ENCODE data around the gene HDAC2.
"Not testable (repeated sequence)": the region's sequence is repeated elsewhere in the genome, so short reads cannot be mapped to it uniquely, and the experiment has no call there.

HDAC2 gene

DNA sequence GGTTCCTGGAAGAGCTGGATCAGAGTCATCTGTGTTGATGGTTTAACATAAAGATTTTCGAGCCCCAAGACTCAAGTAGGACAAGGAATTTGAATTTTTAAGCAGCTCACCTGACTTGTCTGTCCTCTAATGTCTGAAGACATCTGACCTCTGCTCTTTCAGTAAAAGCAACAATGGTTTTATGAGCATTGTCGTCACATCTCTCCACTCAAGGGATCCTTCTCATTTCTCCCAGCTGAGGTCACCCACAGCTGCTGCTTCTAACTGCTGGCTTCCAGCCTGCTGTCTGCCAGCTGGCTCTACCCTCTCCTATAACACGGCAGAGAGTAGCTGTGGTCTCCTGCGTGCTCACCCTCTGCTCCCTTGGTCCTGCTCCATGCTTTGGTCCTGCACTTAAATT lies 24.7 kb upstream of the HDAC2 start:
- Mint-ChIP-seq H3K27ac (no peak overlapping the region), H3K36me3 (ENCODE audit: insufficient read depth) (no peaks in the 10 kb centered on the region), H3K4me1 (ENCODE audit: low read depth in 2 of 2) (no peaks in the 10 kb centered on the region), H3K9me3 (no peaks in the 10 kb centered on the region), H3K27me3 (peaks cover 20 to 58% of the 10 kb centered on the region in 2 donors), H3K4me3 (no peak overlapping the region)
- ATAC-seq (replicated peaks) = no peak
- no peak for DNase-seq

DNA sequence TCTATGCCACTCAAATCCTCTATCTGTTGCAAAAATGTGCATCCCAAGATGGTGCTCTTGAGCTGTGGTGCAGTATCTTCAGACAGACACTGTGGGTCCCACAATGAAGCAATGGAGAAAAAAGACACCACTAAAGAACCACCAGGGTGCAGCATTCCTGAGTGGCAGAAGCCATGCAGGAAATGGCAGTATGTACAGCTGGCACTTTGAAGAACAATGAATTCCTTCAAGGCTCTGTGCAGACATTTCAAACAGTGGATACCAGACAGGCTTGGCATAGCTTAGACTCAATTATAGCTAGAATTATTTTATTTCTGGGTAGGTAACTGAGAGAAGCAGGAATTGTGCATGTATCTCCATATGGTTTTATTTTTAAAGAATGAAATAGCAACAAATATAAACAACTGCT lies 24.0 kb upstream of the HDAC2 start:
- DNase-seq (no peak), ATAC-seq (replicated peaks) (peak; percentile 77)
- no peaks in the 10 kb centered on the region for H3K9me3 Mint-ChIP-seq
- peaks cover 20 to 65% of the 10 kb centered on the region in 2 donors for H3K27me3 Mint-ChIP-seq
- no peak overlapping the region for H3K4me3 Mint-ChIP-seq
- H3K36me3 Mint-ChIP-seq (ENCODE audit: insufficient read depth) = no peaks in the 10 kb centered on the region
- H3K27ac Mint-ChIP-seq = no peak overlapping the region
- no peaks in the 10 kb centered on the region for H3K4me1 Mint-ChIP-seq (ENCODE audit: low read depth in 2 of 2)

DNA sequence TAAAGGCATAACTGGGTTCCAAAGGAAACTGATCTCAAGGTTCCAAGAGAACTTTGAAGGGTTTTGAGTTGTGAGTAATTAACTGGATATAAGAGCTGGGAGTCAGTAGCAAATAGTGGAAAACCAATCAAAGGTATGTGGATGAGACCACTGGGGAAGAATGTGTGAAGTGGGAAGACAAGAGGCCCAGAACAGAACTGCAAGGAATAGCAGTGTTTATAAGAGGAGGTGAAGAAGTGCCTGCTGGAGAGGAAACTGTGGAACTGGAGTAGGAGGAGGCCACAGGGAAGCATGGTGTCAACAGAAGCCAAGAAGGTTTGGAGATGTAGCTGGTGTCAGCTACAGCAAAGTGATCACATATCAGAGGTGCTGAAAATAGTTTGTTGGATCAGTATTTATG lies 18.7 kb upstream of the HDAC2 start:
- Mint-ChIP-seq H3K27ac (no peak overlapping the region), H3K27me3 (peaks cover 12 to 42% of the 10 kb centered on the region in 2 donors), H3K4me3 (no peak overlapping the region), H3K9me3 (no peaks in the 10 kb centered on the region), H3K36me3 (ENCODE audit: insufficient read depth) (no peaks in the 10 kb centered on the region), H3K4me1 (ENCODE audit: low read depth in 2 of 2) (no peaks in the 10 kb centered on the region)
- no peak for ATAC-seq (replicated peaks)
- DNase-seq = no peak

DNA sequence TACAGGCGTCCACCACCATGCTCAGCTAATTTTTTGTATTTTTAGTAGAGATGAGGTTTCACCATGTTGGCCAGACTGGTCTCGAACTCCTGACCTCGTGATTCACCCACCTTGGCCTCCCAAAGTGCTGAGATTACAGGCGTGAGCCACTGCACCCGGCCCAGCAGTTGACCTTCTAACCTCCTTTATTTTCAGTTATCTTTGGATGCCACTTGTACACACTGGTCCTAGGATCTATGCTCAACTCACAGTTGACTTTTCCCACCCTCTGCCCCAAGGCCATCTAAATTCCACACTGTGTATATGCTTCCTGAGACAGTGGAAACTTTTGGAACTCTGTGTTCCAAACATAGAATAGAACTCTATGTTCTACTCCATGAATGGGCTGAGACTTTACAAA lies 11.7 kb upstream of the HDAC2 start:
- H3K36me3 Mint-ChIP-seq (ENCODE audit: insufficient read depth); H3K4me3 Mint-ChIP-seq; DNase-seq; H3K27me3 Mint-ChIP-seq; ATAC-seq (replicated peaks); H3K9me3 Mint-ChIP-seq; H3K27ac Mint-ChIP-seq; H3K4me1 Mint-ChIP-seq (ENCODE audit: low read depth in 2 of 2): not testable (repeated sequence)

DNA sequence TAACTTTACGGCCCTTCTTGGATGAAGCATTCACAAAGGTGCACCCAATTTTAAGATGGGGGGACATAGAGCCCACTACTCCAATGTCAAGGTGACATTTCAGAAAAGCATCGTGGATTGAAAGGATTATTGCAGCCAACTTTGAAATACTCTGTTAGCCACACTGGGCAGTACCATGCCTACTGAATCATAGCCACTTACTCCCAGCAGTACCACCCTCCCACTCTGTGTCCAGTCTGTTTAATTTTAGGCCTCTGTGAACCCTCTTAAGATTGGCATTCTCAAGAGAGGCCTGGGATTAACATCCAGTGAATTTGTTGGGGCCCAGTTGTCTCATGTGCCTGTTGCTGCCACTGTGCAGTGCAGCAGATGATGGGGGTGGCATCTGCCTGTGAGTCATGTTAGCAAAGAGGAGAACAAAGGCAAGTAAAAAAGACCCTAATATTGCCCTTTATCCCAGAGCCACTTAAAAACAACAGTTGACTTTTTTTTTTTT lies 11.2 kb upstream of the HDAC2 start:
- ATAC-seq (replicated peaks) (no peak), DNase-seq (no peak)
- no peaks in the 10 kb centered on the region for H3K27me3 Mint-ChIP-seq
- no peaks in the 10 kb centered on the region for H3K4me1 Mint-ChIP-seq (ENCODE audit: low read depth in 2 of 2)
- no peak overlapping the region for H3K27ac Mint-ChIP-seq
- H3K4me3 Mint-ChIP-seq = no peak overlapping the region
- no peaks in the 10 kb centered on the region for H3K9me3 Mint-ChIP-seq
- no peaks in the 10 kb centered on the region for H3K36me3 Mint-ChIP-seq (ENCODE audit: insufficient read depth)

DNA sequence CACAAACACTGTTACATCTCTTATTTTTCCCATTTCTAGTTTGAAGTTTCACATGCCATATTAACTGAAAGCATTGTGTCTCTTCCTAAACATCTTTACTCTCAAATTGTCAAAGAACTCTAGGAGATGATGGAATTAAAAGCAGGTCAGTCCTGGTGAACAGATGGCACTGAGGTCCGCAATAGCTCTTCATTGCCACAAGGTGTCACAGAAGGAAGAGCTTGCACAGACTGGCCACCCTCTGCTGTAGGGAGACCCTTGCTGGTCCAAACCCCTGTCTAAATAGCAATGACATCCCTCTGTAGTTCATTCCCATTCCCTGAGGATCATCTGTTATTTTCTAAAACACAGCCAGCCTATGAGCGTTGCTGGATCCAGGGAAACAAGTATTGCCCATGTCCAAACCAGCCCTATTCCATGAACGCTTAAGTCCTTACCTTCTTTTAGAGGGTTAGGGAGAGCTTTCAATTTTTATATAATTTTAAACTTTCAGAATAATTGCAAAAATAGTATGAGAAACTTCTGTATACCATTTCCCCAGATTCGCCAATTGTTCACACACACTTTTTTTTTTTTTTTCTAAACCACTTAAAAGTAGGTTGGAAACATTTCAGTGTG lies 10.1 kb upstream of the HDAC2 start:
- H3K9me3 Mint-ChIP-seq = no peaks in the 10 kb centered on the region
- H3K27ac Mint-ChIP-seq = no peak overlapping the region
- DNase-seq (no peak), ATAC-seq (replicated peaks) (peak; percentile 46)
- no peaks in the 10 kb centered on the region for H3K27me3 Mint-ChIP-seq
- no peak overlapping the region for H3K4me3 Mint-ChIP-seq
- no peaks in the 10 kb centered on the region for H3K4me1 Mint-ChIP-seq (ENCODE audit: low read depth in 2 of 2)
- no peaks in the 10 kb centered on the region for H3K36me3 Mint-ChIP-seq (ENCODE audit: insufficient read depth)

DNA sequence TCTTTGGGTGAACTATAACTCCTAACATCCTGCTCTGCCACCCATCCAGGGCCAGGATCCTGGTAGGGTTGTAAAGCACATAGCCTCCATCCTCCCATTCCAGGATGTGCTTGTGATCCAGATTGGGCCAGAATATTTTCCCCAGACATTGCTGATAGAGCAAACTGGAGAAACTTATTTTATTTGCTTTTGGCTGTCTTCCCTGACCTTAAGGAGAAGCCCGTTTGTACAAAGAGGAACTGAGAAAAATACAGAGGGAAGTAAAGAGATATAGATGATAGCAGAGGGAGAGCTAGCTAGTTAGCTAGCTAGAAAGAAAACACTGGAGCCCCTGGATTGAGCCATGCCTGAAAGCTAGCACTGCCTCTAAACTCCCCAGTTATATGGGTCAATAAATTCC lies 9.0 kb upstream of the HDAC2 start:
- Mint-ChIP-seq H3K9me3 (no peaks in the 10 kb centered on the region), H3K36me3 (ENCODE audit: insufficient read depth) (no peaks in the 10 kb centered on the region), H3K27ac (no peak overlapping the region), H3K27me3 (no peaks in the 10 kb centered on the region), H3K4me1 (ENCODE audit: low read depth in 2 of 2) (no peaks in the 10 kb centered on the region), H3K4me3 (no peak overlapping the region)
- ATAC-seq (replicated peaks) (no peak), DNase-seq (no peak)

DNA sequence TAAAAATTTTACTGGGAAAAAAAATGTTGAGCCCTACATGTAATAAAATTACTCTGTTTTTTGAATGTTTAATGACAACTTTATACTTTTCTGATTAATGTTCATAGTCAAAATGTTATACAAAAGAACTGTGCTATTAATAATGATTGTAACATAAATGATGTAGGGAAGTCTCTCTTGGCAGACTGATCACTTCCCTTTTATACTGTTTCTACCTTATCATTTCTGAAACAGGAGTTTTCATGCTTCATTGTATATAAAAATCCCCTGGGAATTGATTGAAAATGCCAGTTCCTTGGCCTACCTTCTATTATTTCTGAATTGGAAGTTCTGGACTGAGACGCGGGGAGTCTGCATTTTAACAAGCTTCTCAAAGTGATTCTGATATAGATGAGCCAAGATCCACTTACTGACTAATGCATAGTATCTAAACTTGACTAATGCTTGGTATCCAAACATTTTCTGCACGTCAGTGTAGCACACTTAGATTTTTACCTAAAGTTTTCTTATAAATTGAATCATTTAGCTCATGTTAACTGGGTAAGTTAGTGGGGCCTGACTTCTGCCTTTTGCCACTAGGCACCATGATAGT lies 7.2 kb upstream of the HDAC2 start:
- no peak for ATAC-seq (replicated peaks)
- DNase-seq = no peak
- no peak overlapping the region for H3K4me3 Mint-ChIP-seq
- H3K36me3 Mint-ChIP-seq (ENCODE audit: insufficient read depth) = peaks cover 3% of the 10 kb centered on the region
- no peaks in the 10 kb centered on the region for H3K27me3 Mint-ChIP-seq
- no peaks in the 10 kb centered on the region for H3K9me3 Mint-ChIP-seq
- no peaks in the 10 kb centered on the region for H3K4me1 Mint-ChIP-seq (ENCODE audit: low read depth in 2 of 2)
- no peak overlapping the region for H3K27ac Mint-ChIP-seq

DNA sequence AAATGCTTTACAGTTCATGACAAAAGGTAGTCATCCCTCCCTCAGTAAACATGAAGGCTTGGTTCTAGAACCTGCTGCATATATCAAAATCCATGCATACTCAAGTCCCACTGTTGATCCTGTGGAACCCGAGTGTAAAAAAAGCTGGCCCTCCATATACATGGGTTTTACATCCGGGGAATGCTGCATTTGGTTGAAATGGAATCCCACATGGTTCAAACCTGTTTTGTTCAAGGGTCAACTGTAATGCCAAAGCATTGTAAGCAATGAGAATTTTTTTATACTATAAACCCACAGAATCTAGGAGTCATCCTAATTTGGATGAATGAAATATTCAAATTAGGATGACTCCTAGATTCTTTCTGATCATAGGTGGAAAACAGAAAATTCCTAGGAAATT lies 5.9 kb upstream of the HDAC2 start:
- Mint-ChIP-seq H3K27me3 (no peaks in the 10 kb centered on the region), H3K9me3 (no peaks in the 10 kb centered on the region), H3K36me3 (ENCODE audit: insufficient read depth) (peaks cover 3% of the 10 kb centered on the region), H3K4me3 (no peak overlapping the region), H3K4me1 (ENCODE audit: low read depth in 2 of 2) (peaks cover 0 to 2% of the 10 kb centered on the region in 2 donors), H3K27ac (no peak overlapping the region)
- no peak for ATAC-seq (replicated peaks)
- DNase-seq = no peak

DNA sequence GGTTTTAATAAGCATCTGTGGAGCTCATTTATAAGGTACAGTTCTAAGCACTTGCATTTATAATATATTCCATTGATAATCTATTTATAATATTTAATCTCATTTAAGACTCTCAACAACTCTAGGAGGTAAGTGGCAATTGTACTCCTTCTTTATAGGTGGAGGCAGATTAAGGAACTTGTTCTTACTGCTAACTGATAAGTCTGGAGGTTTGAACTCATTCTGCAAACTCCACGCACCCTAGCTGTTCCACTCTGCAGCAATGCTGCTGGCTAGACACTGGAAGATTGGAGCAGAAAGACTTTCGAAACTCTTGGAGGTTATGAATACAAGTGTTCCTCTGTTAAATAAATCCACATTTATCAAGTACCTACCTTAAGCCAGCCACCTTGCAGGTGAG lies 793 bp upstream of the HDAC2 start:
- H3K27me3 Mint-ChIP-seq = no peaks in the 10 kb centered on the region
- no peak for ATAC-seq (replicated peaks)
- H3K27ac Mint-ChIP-seq = peak overlapping the region in 1 of 2 donors; percentile 98
- no peaks in the 10 kb centered on the region for H3K9me3 Mint-ChIP-seq
- H3K4me1 Mint-ChIP-seq (ENCODE audit: low read depth in 2 of 2) = peaks cover 16 to 43% of the 10 kb centered on the region in 2 donors
- peaks cover 18% of the 10 kb centered on the region for H3K36me3 Mint-ChIP-seq (ENCODE audit: insufficient read depth)
- H3K4me3 Mint-ChIP-seq = peak overlapping the region; percentile 96 to 97
- DNase-seq = no peak

DNA sequence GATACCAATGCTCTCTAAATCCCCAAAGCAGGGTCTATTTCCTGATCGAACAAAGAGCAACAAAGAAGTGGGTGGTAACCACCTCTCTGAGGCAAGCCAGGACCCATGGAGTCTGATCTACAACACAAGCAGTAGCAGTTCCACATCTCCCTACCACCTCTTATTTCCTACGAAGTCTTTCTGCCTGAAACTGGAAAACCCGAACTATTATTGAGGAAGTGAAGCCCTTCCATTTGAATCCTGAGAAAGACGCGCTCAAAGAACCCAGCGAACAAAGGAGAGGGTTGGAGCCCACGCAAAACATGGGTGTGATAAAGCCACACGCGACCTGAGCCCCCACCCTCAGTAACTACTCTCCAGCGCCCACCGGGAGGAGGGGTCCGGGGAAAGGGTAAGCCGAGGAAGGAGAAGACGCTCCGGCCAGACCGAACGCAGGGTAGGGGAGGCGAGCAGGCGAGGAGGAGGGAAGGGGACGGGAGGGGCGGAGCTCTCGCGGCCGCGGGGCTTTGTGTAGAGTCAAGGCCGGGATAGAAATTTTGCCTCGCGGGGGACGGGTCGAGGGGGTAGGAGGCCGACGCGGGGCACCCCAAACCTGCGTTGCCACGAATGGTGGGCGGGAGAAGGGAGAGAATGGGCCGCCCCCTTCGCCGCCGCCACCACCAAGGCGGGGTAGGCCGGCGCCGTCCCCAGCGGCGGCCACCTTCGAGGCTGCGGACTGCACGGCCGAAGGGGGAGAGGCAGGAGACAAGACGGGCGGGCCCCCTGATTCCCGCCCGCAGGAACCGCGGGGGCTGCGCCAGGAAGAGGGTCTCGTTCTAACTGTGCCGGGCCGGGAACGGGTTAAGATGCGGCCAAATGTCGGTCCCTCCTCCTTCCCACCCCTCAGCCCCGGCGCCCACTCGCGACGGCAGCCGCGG lies 802 bp downstream of the HDAC2 start:
- ATAC-seq (replicated peaks) = peak; percentile 48
- DNase-seq = peak; percentile 33 to 42 (median 40)
- H3K9me3 Mint-ChIP-seq = no peaks in the 10 kb centered on the region
- H3K4me1 Mint-ChIP-seq (ENCODE audit: low read depth in 2 of 2) = peaks cover 18 to 55% of the 10 kb centered on the region in 2 donors
- H3K27me3 Mint-ChIP-seq = no peaks in the 10 kb centered on the region
- peaks cover 21% of the 10 kb centered on the region for H3K36me3 Mint-ChIP-seq (ENCODE audit: insufficient read depth)
- peak overlapping the region; percentile 96 to 97 for H3K4me3 Mint-ChIP-seq
- peak overlapping the region; percentile 98 for H3K27ac Mint-ChIP-seq

DNA sequence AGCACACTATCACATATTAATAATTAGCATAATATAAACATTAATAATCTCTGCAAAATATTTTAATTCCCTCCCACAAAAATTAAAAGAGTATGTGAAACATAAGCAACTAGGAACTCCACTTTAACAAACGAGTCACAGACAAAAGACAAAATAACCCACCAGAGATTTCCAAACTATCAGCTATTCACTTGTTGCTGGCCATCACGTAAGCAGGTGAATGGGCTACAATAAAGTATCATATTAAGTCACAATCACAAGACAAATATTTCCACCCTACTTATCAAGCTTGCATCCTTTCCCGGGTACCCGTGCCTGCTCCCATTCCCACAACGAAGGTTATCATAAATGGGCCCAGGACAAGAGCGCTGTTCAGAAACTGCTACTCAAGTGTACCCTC lies 2.5 kb downstream of the HDAC2 start:
- no peak for ATAC-seq (replicated peaks)
- H3K4me3 Mint-ChIP-seq = peak overlapping the region; percentile 96 to 97
- H3K9me3 Mint-ChIP-seq = no peaks in the 10 kb centered on the region
- H3K36me3 Mint-ChIP-seq (ENCODE audit: insufficient read depth) = peaks cover 20% of the 10 kb centered on the region
- peaks cover 24 to 62% of the 10 kb centered on the region in 2 donors for H3K4me1 Mint-ChIP-seq (ENCODE audit: low read depth in 2 of 2)
- no peak overlapping the region for H3K27ac Mint-ChIP-seq
- DNase-seq = no peak
- no peaks in the 10 kb centered on the region for H3K27me3 Mint-ChIP-seq

DNA sequence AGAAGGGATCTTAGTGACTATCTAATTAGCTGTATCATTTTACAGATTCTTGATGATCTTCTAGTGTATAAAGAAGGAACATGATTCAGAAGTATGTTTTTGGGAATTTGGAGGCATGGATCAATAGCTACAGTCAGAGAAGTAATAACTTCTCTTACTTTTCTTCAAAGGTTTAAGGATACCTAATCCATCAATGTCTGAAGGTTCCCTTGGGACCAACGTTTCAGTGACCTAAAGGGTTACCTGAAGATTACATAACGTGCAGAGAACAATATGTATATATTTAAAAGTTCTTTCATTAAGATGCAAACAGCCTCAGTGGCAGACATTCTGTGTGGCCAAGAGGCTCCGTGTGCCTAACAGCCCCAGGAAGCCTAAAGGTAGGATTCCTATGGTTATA lies 3.2 kb downstream of the HDAC2 start:
- Mint-ChIP-seq H3K4me3 (no peak overlapping the region), H3K9me3 (no peaks in the 10 kb centered on the region), H3K27ac (no peak overlapping the region), H3K4me1 (ENCODE audit: low read depth in 2 of 2) (peaks cover 24 to 62% of the 10 kb centered on the region in 2 donors), H3K36me3 (ENCODE audit: insufficient read depth) (peaks cover 19% of the 10 kb centered on the region), H3K27me3 (no peaks in the 10 kb centered on the region)
- ATAC-seq (replicated peaks) = no peak
- DNase-seq = no peak

DNA sequence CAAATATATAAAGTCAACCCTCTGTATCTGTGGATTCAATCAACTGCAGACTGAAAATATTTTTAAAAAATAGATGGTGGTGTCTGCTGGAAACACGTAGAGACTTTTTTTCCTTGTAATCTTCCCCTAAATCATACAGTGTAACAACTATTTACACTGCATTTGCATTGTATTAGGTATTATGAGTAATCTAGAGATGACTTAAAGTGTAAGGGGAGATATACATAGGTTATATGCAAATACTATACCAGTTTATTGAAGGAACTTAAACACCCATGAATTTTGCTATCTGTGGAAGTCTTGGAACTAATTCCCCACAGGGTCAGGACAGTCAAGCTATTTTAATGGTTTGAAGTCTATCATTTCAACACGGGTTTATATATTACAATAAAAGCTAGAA lies 10.2 kb downstream of the HDAC2 start:
- Mint-ChIP-seq H3K4me3 (no peak overlapping the region), H3K27ac (no peak overlapping the region), H3K36me3 (ENCODE audit: insufficient read depth) (peaks cover 18% of the 10 kb centered on the region), H3K9me3 (no peaks in the 10 kb centered on the region), H3K27me3 (no peaks in the 10 kb centered on the region), H3K4me1 (ENCODE audit: low read depth in 2 of 2) (peaks cover 17 to 45% of the 10 kb centered on the region in 2 donors)
- ATAC-seq (replicated peaks) (no peak), DNase-seq (no peak)
